SK-N-SH (cell line): ENCODE data around the gene ADGRG2.

ENCODE experiments used
- CHD2 ChIP-seq: fragments of 150-350 bp; IDR thresholded peaks from 2 replicates; pipeline ENCODE4 v1.6.1; 2018; ENCODE audit warnings: low read length; ENCODE audit not compliant: partially characterized antibody
- EZH2phosphoT487 ChIP-seq: fragments of 200-600 bp; sonication (generic); IDR thresholded peaks from 2 replicates; pipeline ENCODE4 v1.6.1; 2017; ENCODE audit warnings: low read depth, mixed run types, mild to moderate bottlenecking, antibody characterized with exemption, moderate library complexity, borderline replicate concordance
- FOSL2 ChIP-seq: IDR thresholded peaks from 2 replicates; pipeline ENCODE4 v1.4.0; 2012; ENCODE audit warnings: low read depth, mild to moderate bottlenecking, moderate library complexity, borderline replicate concordance
- GABPA ChIP-seq: IDR thresholded peaks from 2 replicates; pipeline ENCODE4 v1.4.0; 2012; ENCODE audit warnings: low read depth, mild to moderate bottlenecking
- GATA2 ChIP-seq: sonication (generic); formaldehyde crosslinking; IDR thresholded peaks from 2 replicates; pipeline ENCODE4 v1.5.0; 2020; ENCODE audit warnings: mild to moderate bottlenecking, missing genetic modification reagents
- MAX ChIP-seq: IDR thresholded peaks from 2 replicates; pipeline ENCODE4 v1.4.0; 2012; ENCODE audit warnings: low read depth
- RFX5 ChIP-seq: IDR thresholded peaks from 2 replicates; pipeline ENCODE4 v1.6.1; 2012; ENCODE audit warnings: mild to moderate bottlenecking, improper control_type of control experiment, low read length
- SIN3A ChIP-seq: IDR thresholded peaks from 2 replicates; pipeline ENCODE4 v1.6.1; 2012; ENCODE audit warnings: low read depth, mild to moderate bottlenecking, low read length, moderate library complexity, borderline replicate concordance
- TF ChIP-seq, protein P1 (sequence below): fragments of 200-600 bp; sonication (generic); IDR thresholded peaks from 2 replicates; pipeline ENCODE4 v1.6.1; 2017; ENCODE audit warnings: antibody characterized with exemption, mild to moderate bottlenecking, moderate library complexity

DNA sequence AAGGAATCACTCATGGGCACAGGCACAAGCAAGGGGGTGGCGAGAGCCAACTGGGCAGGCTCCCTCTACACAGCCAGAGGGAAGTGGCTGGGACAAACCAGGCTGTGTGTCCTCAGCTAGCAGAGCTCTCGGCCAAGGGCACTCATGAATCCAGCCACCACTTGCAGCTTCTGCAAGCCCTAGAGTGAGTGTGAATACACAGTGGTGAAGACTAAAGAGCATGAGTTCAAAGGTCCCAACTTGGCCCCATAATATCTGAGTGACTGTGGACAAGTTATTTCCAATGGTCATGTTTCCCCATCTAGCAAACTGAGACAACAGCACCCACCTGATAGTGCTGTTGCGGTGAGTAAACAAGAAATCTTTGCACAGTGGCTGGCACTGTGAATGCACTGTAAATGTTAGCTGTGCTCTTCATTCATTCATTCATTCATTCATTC is 51.7 kb downstream of the ADGRG2 start:
- TF ChIP-seq MAX: no peak
- TF ChIP-seq, protein P1, sequence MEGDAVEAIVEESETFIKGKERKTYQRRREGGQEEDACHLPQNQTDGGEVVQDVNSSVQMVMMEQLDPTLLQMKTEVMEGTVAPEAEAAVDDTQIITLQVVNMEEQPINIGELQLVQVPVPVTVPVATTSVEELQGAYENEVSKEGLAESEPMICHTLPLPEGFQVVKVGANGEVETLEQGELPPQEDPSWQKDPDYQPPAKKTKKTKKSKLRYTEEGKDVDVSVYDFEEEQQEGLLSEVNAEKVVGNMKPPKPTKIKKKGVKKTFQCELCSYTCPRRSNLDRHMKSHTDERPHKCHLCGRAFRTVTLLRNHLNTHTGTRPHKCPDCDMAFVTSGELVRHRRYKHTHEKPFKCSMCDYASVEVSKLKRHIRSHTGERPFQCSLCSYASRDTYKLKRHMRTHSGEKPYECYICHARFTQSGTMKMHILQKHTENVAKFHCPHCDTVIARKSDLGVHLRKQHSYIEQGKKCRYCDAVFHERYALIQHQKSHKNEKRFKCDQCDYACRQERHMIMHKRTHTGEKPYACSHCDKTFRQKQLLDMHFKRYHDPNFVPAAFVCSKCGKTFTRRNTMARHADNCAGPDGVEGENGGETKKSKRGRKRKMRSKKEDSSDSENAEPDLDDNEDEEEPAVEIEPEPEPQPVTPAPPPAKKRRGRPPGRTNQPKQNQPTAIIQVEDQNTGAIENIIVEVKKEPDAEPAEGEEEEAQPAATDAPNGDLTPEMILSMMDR: no peak
- no peak for TF ChIP-seq SIN3A
- TF ChIP-seq GATA2: no peak
- no peak for TF ChIP-seq GABPA
- TF ChIP-seq RFX5: no peak
- no peak for TF ChIP-seq EZH2phosphoT487
- no peak for TF ChIP-seq CHD2
- no peak for TF ChIP-seq FOSL2
